Duodenal mucosa (tissue), 2 donors: ENCODE measurements around the gene KCNIP1.

ENCODE experiments used
- H3K27ac ChIP-seq: one replicate; pipeline ENCODE4 v1.7.0; 2013; ENCODE audit warnings: low read depth, low read length
- H3K27me3 ChIP-seq, 2 donors: one replicate each; pipeline ENCODE4 v1.7.0; 2013; ENCODE audit warnings: low read length in 2 of 2, control low read depth in 1 of 2; ENCODE audit not compliant: insufficient read depth in 2 of 2, control insufficient read depth in 1 of 2
- H3K36me3 ChIP-seq, 2 donors: one replicate each; pipeline ENCODE4 v1.7.0; 2013; ENCODE audit warnings: low read length in 2 of 2, control low read depth in 1 of 2; ENCODE audit not compliant: insufficient read depth in 2 of 2, control insufficient read depth in 1 of 2
- H3K4me1 ChIP-seq, 2 donors: one replicate each; pipeline ENCODE4 v1.7.0; 2013; ENCODE audit warnings: low read length in 2 of 2, control low read depth in 1 of 2; ENCODE audit not compliant: insufficient read depth in 2 of 2, control insufficient read depth in 1 of 2
- H3K4me3 ChIP-seq, 2 donors: one replicate each; pipeline ENCODE4 v1.7.0; 2013; ENCODE audit warnings: low read length in 2 of 2, low read depth in 1 of 2
- H3K9ac ChIP-seq, 2 donors: one replicate each; pipeline ENCODE4 v1.7.0; 2013; ENCODE audit warnings: low read length in 2 of 2, low read depth in 1 of 2
- H3K9me3 ChIP-seq, 2 donors: one replicate each; pipeline ENCODE4 v1.7.0; 2013; ENCODE audit warnings: low read length in 2 of 2, control low read depth in 1 of 2; ENCODE audit not compliant: control insufficient read depth in 1 of 2

Gene KCNIP1

GRCh38 chr5:170503990-170504596 is at the start of gene KCNIP1:
TSS of gene KCNIP1 (plus strand) at chr5:170504020.
- peaks cover 16 to 27% of the 10 kb centered on the region in 2 donors for H3K27me3 ChIP-seq
- no peak within 1 kb of the TSS for H3K27ac ChIP-seq
- no peaks in the 10 kb centered on the region for H3K36me3 ChIP-seq
- H3K4me3 ChIP-seq, result no peak within 1 kb of the TSS
- H3K9ac ChIP-seq, result no peak within 1 kb of the TSS
- H3K9me3 ChIP-seq, result no peaks in the 10 kb centered on the region
- H3K4me1 ChIP-seq, result no peaks in the 10 kb centered on the region

- H3K4me1 ChIP-seq, result no peaks in the 10 kb centered on the region
- H3K27ac ChIP-seq, result no peak overlapping the region
- no peak overlapping the region for H3K4me3 ChIP-seq
- no peaks in the 10 kb centered on the region for H3K36me3 ChIP-seq
- no peaks in the 10 kb centered on the region for H3K27me3 ChIP-seq
- no peaks in the 10 kb centered on the region for H3K9me3 ChIP-seq
- no peak overlapping the region for H3K9ac ChIP-seq
Observed at GRCh38 chr5:170463426-170463825, 40.4 kb upstream of the KCNIP1 start.

GRCh38 chr5:170464280-170465127 is 39.3 kb upstream of the KCNIP1 start:
- no peak overlapping the region for H3K9ac ChIP-seq
- no peak overlapping the region for H3K4me3 ChIP-seq
- H3K36me3 ChIP-seq, result no peaks in the 10 kb centered on the region
- H3K27ac ChIP-seq, result no peak overlapping the region
- no peaks in the 10 kb centered on the region for H3K27me3 ChIP-seq
- no peaks in the 10 kb centered on the region for H3K9me3 ChIP-seq
- no peaks in the 10 kb centered on the region for H3K4me1 ChIP-seq

DNA sequence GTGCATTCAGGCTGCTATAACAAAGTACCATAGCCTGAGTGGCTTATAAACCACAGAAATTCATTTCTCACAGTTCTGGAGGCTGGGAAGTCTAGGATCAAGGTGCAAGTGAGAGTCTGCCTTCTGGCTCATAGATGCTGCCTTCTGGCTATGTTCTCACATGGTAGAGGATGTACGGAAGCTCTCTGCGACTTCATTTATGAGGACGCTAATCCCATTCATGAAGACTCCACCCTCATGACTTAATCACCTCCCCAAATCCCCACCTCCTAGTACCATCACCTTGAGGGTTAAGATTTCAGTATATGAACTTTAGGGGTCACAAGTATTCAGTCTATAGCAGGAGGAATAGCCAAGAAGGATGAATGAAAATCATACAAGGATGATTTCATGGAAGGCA is 37.3 kb upstream of the KCNIP1 start:
- Histone ChIP-seq H3K4me1 (no peaks in the 10 kb centered on the region), H3K27ac (no peak overlapping the region), H3K27me3 (no peaks in the 10 kb centered on the region), H3K9ac (no peak overlapping the region), H3K36me3 (no peaks in the 10 kb centered on the region), H3K9me3 (no peaks in the 10 kb centered on the region), H3K4me3 (no peak overlapping the region)

- H3K9me3 ChIP-seq, result no peaks in the 10 kb centered on the region
- no peak overlapping the region for H3K27ac ChIP-seq
- no peaks in the 10 kb centered on the region for H3K36me3 ChIP-seq
- H3K4me3 ChIP-seq, result no peak overlapping the region
- H3K4me1 ChIP-seq, result no peaks in the 10 kb centered on the region
- no peaks in the 10 kb centered on the region for H3K27me3 ChIP-seq
- no peak overlapping the region for H3K9ac ChIP-seq
Observed at GRCh38 chr5:170466988-170467707, 36.7 kb upstream of the KCNIP1 start.

- no peaks in the 10 kb centered on the region for H3K9me3 ChIP-seq
- no peaks in the 10 kb centered on the region for H3K36me3 ChIP-seq
- no peak overlapping the region for H3K27ac ChIP-seq
- H3K27me3 ChIP-seq, result no peaks in the 10 kb centered on the region
- no peak overlapping the region for H3K9ac ChIP-seq
- no peaks in the 10 kb centered on the region for H3K4me1 ChIP-seq
- no peak overlapping the region for H3K4me3 ChIP-seq
Observed at GRCh38 chr5:170468633-170469285, 35.1 kb upstream of the KCNIP1 start.

DNA sequence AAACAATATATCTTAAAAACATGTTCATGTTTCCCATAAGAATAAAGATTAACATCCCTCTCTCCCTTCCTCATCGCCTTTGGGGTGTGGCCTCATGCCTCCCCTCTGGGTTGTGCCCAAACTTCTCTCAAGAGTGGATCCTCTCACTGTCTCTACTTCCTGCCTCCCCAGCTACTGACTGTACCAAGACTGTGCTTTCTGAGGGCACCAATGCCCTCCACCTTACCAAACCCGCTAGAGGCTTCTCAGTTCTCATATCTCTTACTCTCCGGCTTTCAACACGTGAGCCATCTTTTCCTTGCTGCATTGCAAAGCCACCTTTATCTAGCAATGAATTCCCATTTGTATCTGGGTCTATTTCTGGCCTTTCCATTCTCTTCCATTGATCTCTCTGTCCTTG is 34.4 kb upstream of the KCNIP1 start:
- no peak overlapping the region for H3K27ac ChIP-seq
- no peak overlapping the region for H3K9ac ChIP-seq
- H3K9me3 ChIP-seq, result no peaks in the 10 kb centered on the region
- no peak overlapping the region for H3K4me3 ChIP-seq
- H3K27me3 ChIP-seq, result no peaks in the 10 kb centered on the region
- no peaks in the 10 kb centered on the region for H3K36me3 ChIP-seq
- no peaks in the 10 kb centered on the region for H3K4me1 ChIP-seq

- H3K36me3 ChIP-seq, result no peaks in the 10 kb centered on the region
- H3K4me3 ChIP-seq, result no peak overlapping the region
- H3K9ac ChIP-seq, result no peak overlapping the region
- H3K4me1 ChIP-seq, result no peaks in the 10 kb centered on the region
- H3K27ac ChIP-seq, result no peak overlapping the region
- no peaks in the 10 kb centered on the region for H3K27me3 ChIP-seq
- peaks cover 0 to 2% of the 10 kb centered on the region in 2 donors for H3K9me3 ChIP-seq
Observed at GRCh38 chr5:170470275-170470674, 33.5 kb upstream of the KCNIP1 start.

DNA sequence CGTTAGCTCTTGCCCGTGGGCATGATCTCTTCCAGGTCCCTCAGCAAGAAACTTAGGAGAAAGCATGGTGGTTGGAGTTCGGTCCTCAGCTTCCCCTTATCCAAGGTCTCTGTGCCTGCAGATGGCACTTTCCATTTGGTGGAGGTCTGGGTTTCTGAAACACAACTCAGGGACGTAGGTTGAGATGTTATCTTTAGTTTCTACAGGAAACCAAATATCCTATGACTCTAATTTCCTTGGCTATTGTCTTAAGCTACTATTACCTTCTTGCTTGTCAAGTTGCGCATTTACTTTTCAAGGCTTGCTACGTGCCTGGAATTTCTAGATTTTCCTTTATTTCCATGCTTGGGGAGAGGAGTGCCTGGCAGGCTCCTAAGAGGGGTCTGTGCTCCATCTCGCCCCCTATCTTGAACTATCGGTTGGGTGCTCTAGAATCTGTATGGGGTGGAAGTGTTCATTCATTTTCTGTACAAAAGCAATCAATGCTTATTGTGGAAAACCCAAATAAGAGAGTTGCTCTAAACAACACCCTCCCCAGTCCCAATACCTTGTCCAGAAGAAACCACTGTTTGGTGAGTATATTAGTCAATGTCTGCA is 32.9 kb upstream of the KCNIP1 start:
- H3K4me3 ChIP-seq, result no peak overlapping the region
- no peaks in the 10 kb centered on the region for H3K27me3 ChIP-seq
- no peak overlapping the region for H3K27ac ChIP-seq
- H3K9ac ChIP-seq, result no peak overlapping the region
- H3K36me3 ChIP-seq, result no peaks in the 10 kb centered on the region
- H3K4me1 ChIP-seq, result no peaks in the 10 kb centered on the region
- H3K9me3 ChIP-seq, result peaks cover 0 to 2% of the 10 kb centered on the region in 2 donors
